ENCODE measurements around the gene RRP1.

- TF ChIP-seq POLR2AphosphoS5 (IDR thresholded peaks at IDR 0.05; ENCODE audit: borderline replicate concordance, low read depth, low read length) (no peak), EZH2 (IDR thresholded peaks at IDR 0.05) (no peak)
These were observed 22.1 kb downstream of the RRP1 start for GRCh38 chr21:43811262-43812105.

Measured in SK-N-MC (cell line).